Measurements from ENCODE around the gene LMO4.

LMO4 gene

DNA sequence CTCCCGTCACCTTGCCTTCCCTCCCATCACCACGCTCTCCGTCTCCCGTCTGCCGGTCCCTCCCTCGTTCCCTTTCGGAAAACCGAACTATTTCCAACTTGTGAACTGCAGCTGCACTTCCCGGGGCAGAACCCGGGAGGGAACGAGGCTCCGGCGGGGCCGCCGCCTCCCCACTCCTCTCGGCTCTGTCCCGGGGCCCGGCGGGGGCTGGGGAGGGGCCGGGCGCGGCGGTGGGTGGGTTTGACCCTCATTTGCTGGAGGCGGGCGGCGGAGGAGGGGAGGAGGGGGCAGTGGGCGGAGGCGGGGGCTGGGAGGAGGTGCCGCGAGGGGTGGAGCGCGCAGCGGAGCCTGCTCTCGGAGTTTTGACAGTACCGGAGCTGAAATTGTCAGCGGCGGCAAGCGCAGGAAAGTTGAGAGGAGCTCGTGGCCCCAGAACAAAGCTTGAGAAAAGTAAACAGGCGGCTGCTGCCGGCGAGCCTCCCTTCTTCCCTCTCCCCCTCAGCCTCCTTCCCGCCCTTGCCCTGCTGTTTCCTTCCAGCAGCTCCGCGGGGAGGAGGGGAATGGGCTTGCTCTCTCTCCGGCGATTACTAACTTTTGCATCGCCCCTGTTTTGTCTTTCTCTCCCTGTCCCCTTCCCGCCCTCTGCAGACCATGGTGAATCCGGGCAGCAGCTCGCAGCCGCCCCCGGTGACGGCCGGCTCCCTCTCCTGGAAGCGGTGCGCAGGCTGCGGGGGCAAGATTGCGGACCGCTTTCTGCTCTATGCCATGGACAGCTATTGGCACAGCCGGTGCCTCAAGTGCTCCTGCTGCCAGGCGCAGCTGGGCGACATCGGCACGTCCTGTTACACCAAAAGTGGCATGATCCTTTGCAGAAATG, 2.9 kb downstream of the LMO4 start:
- DNase-seq (ENCODE audit: low read depth): peak; percentile 83
- TF ChIP-seq, protein P1, sequence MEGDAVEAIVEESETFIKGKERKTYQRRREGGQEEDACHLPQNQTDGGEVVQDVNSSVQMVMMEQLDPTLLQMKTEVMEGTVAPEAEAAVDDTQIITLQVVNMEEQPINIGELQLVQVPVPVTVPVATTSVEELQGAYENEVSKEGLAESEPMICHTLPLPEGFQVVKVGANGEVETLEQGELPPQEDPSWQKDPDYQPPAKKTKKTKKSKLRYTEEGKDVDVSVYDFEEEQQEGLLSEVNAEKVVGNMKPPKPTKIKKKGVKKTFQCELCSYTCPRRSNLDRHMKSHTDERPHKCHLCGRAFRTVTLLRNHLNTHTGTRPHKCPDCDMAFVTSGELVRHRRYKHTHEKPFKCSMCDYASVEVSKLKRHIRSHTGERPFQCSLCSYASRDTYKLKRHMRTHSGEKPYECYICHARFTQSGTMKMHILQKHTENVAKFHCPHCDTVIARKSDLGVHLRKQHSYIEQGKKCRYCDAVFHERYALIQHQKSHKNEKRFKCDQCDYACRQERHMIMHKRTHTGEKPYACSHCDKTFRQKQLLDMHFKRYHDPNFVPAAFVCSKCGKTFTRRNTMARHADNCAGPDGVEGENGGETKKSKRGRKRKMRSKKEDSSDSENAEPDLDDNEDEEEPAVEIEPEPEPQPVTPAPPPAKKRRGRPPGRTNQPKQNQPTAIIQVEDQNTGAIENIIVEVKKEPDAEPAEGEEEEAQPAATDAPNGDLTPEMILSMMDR (IDR thresholded peaks at IDR 0.05; ENCODE audit: insufficient read depth, low read depth, low read length, missing control alignments): no peak
- H3K4me3 ChIP-seq (ENCODE audit: low read depth, low read length): peak overlapping the region; percentile 67

DNA sequence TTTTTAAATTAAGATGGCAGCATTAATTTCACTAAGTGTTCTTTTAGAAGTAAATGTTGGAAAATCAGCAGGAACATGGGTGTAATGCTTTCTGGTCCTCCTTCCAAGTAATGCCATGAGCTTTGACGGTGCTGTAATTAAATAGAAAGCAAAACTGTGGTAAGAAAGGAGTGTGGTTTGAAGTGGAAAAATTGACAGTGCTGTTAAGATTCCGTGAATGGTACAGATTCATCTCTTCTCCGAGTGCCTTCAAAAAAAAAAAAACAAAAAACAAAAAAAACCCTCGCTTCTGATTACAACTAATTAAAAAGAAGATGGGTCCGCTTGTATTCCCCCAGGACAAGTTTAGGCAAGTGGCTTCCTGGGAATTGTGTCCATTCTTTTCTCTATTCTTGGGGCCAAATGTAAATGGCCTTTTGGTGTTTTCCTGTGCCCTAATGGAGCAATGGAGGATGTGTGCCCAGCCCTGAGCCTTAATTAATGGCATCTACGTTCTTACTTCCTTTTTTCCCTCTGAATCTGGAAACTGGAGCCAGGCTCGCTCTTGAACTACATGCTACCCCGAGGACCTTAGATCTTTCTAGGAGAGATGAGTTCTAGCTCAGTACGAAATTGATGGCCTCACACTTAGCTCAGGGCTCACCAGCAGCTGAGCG, 5.1 kb downstream of the LMO4 start:
- H3K4me3 ChIP-seq (ENCODE audit: low read depth, low read length): peak overlapping the region; percentile 67
- TF ChIP-seq, protein P1 (IDR thresholded peaks at IDR 0.05; ENCODE audit: insufficient read depth, low read depth, low read length, missing control alignments): no peak
- DNase-seq (ENCODE audit: low read depth): peak; percentile 44

DNA sequence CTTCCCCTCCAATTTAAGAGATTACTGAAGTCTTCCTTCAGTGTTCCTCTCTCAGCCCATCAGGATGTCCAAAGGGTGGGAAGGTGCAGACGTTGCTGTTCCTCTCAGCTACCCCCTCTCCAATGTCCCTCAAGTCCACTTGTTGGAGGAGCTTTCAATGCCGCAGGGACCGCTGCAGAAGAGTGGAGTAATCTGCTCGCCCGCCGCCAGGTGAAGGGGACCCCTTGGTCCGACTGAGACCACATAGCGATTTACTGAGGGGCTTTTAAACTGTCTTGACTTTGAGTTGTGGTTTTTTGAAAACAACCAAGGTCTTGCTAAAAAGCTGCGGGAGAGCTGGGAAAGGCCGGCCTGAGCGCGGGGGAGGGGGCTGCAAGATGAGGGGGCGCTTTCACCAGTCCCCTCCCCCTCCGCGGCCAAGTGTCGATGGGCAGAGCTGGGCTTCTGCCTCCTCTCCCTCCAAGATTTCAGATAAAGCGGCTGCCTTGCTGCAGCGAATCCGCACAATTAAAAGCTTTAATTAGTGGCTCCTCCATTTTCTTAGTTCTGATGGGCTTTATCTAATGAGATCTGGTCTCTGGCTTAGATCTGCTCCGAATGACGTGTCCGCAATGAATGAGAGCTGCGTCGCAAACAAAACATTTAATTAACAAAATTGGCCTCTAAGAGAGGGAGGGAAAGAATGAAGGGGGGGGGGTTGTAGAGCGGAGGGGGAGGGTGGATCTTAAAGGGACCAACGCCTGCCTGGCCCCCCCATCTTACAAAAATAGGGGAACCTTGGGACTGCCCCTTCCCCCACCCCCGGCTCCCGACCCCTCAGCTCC, 5.9 kb downstream of the LMO4 start:
- peak; percentile 52 for DNase-seq (ENCODE audit: low read depth)
- H3K4me3 ChIP-seq (ENCODE audit: low read depth, low read length): peak overlapping the region; percentile 67
- TF ChIP-seq, protein P1 (IDR thresholded peaks at IDR 0.05; ENCODE audit: insufficient read depth, low read depth, low read length, missing control alignments): peak; percentile 25

DNA sequence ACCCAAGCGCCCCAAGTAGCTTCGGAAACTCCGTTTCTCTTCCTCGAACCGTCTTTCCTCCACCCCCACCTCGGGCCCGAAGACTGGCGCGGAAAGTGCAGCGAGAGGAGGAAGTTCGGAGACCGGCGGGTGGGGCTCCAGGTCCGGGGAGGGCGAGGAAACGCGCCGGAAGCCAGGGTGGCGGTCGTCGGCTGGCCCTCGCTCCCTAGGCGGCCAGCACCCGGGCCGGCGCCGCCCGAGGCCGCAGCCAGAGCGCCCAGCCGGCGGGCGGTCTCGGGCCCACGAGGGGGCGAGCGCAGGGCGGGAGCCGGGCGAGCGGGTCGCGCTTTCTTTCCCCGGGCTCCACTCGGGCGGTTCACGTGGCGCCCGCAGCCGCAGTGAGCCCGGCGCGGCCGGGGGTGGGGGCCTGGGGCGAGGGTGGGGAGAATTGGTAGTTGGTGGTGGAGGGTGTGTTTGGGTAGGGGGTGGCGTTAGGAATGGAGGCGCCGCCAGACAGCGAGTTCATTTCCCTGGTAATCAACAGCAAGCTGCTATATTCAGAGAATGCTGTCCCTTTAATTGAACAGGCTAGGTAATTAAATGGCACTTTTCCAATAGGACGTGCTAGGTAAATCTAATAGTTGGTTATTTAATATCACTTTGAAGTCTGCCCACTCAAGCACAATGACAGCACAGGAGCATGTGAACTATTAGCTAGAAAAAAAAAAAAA, 6.7 kb downstream of the LMO4 start:
- peak; percentile 82 for DNase-seq (ENCODE audit: low read depth)
- TF ChIP-seq, protein P1 (IDR thresholded peaks at IDR 0.05; ENCODE audit: insufficient read depth, low read depth, low read length, missing control alignments): peak; percentile 35
- H3K4me3 ChIP-seq (ENCODE audit: low read depth, low read length): peak overlapping the region; percentile 67

DNA sequence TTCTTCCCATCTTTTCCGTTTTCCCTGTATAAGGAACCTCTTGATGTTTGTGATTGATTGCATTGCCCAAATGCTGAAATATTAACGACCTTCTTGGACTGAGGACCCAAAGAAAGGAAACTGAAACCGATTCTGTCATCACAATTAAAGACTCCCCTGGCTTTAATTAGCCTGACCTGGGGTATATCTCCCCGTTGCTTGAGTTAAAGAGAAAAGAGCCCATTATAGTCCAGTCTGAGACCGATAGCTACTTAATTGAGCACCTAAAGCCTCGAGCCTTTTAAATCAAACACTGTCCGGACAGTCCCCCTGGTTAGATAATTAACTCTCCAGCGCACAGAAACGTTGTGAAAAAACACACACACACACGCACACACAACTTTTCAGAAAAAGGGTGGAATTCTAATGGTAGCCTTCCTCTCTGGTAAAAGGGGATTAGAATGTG, 8.0 kb downstream of the LMO4 start:
- no peak for DNase-seq (ENCODE audit: low read depth)
- TF ChIP-seq, protein P1 (IDR thresholded peaks at IDR 0.05; ENCODE audit: insufficient read depth, low read depth, low read length, missing control alignments): no peak
- H3K4me3 ChIP-seq (ENCODE audit: low read depth, low read length): no peak overlapping the region

DNA sequence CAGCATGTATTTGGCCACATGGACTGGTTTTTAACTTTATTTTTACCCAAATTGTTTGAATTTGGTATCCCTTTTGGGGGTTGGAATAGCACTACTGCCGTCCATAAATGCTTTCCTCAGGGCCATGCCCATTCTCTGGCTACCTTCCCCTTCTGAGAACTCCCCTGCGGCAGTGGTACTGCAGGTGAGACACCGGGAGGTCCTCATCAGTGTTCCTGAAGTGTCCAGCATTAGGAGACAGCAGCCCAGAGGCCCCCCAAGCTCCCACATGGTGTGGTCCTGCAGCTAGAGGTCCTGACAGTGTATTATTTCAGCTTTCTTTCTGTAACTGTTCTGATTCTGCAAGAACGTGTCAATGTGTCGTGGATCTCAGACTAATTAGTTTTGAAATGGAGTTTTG, 8.9 kb downstream of the LMO4 start:
- no peak for DNase-seq (ENCODE audit: low read depth)
- TF ChIP-seq, protein P1 (IDR thresholded peaks at IDR 0.05; ENCODE audit: insufficient read depth, low read depth, low read length, missing control alignments): no peak
- H3K4me3 ChIP-seq (ENCODE audit: low read depth, low read length): no peak overlapping the region
